ENCODE measurements around the gene NBEAL2.

GRCh38 chr3:46989146-46989810 lies 9.8 kb downstream of the NBEAL2 start:
- TF ChIP-seq CTCF (conservative IDR thresholded peaks at IDR 0.05; ENCODE audit: low read depth, low read length) (no peak), EZH2 (IDR thresholded peaks at IDR 0.05; ENCODE audit: borderline replicate concordance, low read depth, low read length, poor library complexity, severe bottlenecking) (no peak)

Measured in A673 (cell line).